Neutrophil (primary cell): ENCODE results near the gene PLIN1.

Source experiments
- H3K27ac ChIP-seq: fragments of 200-600 bp; sonication (generic); 2 replicates; pipeline ENCODE4 v1.5.1; 2016; ENCODE audit warnings: mild to moderate bottlenecking, moderate library complexity
- H3K27me3 ChIP-seq: fragments of 200-600 bp; sonication (generic); 2 replicates; pipeline ENCODE4 v1.6.0; 2016; ENCODE audit warnings: mild to moderate bottlenecking
- H3K36me3 ChIP-seq: fragments of 200-600 bp; sonication (generic); 2 replicates; pipeline ENCODE4 v1.5.1; 2017
- H3K4me1 ChIP-seq, 2 experiments: fragments of 200-600 bp in 1 of 2; sonication (generic) in 1 of 2; 1 replicate in 1 of 2; 2 replicates in 1 of 2; pipeline versions ENCODE4 v1.5.1 to v1.6.1; 2013 to 2016; ENCODE audit warnings: low read depth in 1 of 2, low read length in 1 of 2, mild to moderate bottlenecking in 1 of 2, moderate library complexity in 1 of 2; ENCODE audit not compliant: control insufficient read depth in 1 of 2, insufficient read depth in 1 of 2
- H3K4me3 ChIP-seq, 2 experiments: fragments of 200-600 bp in 1 of 2; sonication (generic) in 1 of 2; 1 replicate in 1 of 2; 2 replicates in 1 of 2; pipeline ENCODE4 v1.5.1; 2013 to 2016; ENCODE audit warnings: low read depth in 1 of 2, low read length in 1 of 2, mild to moderate bottlenecking in 1 of 2, moderate library complexity in 1 of 2
- H3K9me3 ChIP-seq: fragments of 200-600 bp; sonication (generic); 2 replicates; pipeline ENCODE4 v1.5.1; 2016
- CTCF ChIP-seq: fragments of 200-600 bp; sonication (generic); IDR thresholded peaks from 2 replicates; pipeline ENCODE4 v1.5.1; 2016; ENCODE audit warnings: antibody characterized with exemption

Gene PLIN1

DNA sequence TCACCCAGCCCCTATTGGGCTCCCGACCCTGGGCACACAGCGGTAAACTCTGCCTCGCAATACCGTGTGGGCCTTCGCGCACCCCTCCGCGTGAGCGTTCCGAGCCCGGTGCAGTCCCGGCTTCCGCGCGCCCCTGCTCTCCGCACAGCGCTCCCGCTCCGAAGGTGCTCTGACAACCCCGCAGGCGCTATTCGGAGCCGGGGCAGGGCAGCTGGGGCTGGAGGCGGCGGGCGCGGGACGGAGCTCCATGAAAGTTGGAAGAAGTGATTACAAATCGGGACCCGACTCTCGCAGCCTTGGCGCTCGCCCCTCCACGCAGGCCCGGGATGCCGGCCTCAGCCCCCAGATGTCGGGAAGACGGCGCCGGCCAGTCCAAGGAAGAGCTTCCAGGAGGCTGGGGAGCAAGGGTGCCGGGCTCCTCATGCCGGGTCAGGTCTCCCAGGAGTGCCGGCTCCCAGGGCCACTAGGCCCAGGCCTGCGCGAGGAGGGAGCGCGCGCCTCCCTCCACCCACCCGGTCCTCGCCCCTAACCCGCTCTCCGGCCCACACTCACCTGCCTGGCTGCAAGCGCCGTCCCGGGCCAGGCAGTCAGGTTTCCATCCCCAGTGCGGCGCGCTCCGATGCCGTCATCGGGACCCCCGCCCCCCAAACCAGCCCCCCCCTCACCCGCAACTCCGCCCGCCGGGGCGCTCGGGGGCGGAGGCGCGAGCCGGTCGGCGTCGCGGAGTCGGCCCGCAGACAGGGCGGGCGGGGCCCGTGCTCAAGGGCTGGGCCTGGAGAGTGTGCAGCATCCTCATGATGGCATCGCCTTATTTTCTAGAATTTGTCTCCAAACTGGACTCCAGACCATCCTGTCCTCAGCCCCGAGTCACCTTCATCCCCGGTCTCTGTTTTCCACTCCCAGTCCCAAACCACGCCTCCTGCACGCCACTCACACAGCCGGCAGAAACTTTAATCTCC lies 24.0 kb downstream of the PLIN1 start, which contains the start of gene KIF7:
KIF7 (minus strand) TSS at position 621 of the 959 bp plus-strand sequence. CDS start 2,537 bp downstream, outside the sequence.
- Histone ChIP-seq H3K9me3 (no peaks in the 10 kb centered on the region), H3K27ac (no peak within 1 kb of the TSS), H3K4me3 (no peak within 1 kb of the TSS), H3K27me3 (peaks cover 81% of the 10 kb centered on the region), H3K36me3 (no peaks in the 10 kb centered on the region), H3K4me1 (peaks cover 0 to 14% of the 10 kb centered on the region in 2 experiments)
- TF ChIP-seq CTCF = no peak

GRCh38 chr15:89654301-89654761 lies 24.8 kb downstream of the PLIN1 start:
- no peak for TF ChIP-seq CTCF
- Histone ChIP-seq H3K36me3 (no peaks in the 10 kb centered on the region), H3K4me3 (no peak overlapping the region), H3K9me3 (no peaks in the 10 kb centered on the region), H3K27me3 (peaks cover 73% of the 10 kb centered on the region), H3K27ac (no peak overlapping the region), H3K4me1 (peaks cover 0 to 14% of the 10 kb centered on the region in 2 experiments)

DNA sequence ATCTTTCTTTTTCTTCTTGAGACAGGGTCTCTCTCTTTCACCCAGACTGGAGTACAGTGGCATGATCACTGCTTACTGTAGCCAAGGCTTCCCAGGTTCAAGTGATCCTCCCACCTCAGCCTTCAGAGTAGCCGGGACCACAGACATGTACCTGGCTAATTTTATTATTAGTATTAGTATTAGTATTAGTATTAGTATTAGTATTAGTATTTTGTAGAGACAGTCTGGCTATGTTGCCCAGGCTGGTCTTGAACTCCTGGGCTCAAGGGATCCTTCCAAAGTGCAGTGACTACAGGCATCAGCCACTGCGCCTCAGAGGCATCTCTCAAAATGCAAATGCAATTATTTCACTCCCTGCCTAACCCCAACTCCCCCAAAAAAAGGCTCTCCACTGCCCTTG lies 25.6 kb downstream of the PLIN1 start:
- H3K4me1 ChIP-seq = peaks cover 0 to 14% of the 10 kb centered on the region in 2 experiments
- H3K4me3 ChIP-seq = no peak overlapping the region
- no peak overlapping the region for H3K27ac ChIP-seq
- H3K36me3 ChIP-seq = no peaks in the 10 kb centered on the region
- TF ChIP-seq CTCF = no peak
- peaks cover 71% of the 10 kb centered on the region for H3K27me3 ChIP-seq
- H3K9me3 ChIP-seq = no peaks in the 10 kb centered on the region

GRCh38 chr15:89652666-89653065 lies 26.5 kb downstream of the PLIN1 start:
- no peaks in the 10 kb centered on the region for H3K36me3 ChIP-seq
- no peak overlapping the region for H3K4me3 ChIP-seq
- H3K27ac ChIP-seq = no peak overlapping the region
- peaks cover 0 to 14% of the 10 kb centered on the region in 2 experiments for H3K4me1 ChIP-seq
- TF ChIP-seq CTCF = no peak
- H3K27me3 ChIP-seq = peaks cover 62% of the 10 kb centered on the region
- no peaks in the 10 kb centered on the region for H3K9me3 ChIP-seq

GRCh38 chr15:89652131-89652530 lies 27.0 kb downstream of the PLIN1 start:
- H3K27ac ChIP-seq = no peak overlapping the region
- H3K36me3 ChIP-seq = no peaks in the 10 kb centered on the region
- H3K9me3 ChIP-seq = no peaks in the 10 kb centered on the region
- H3K27me3 ChIP-seq = peaks cover 57% of the 10 kb centered on the region
- H3K4me3 ChIP-seq = no peak overlapping the region
- peaks cover 0 to 14% of the 10 kb centered on the region in 2 experiments for H3K4me1 ChIP-seq
- no peak for TF ChIP-seq CTCF
